AG09319 (cell line): ENCODE results near the gene BORCS5.

Source experiments
- DNase-seq: peaks from one replicate; pipeline ENCODE4 v3.0.0-alpha.2; 2010; ENCODE audit warnings: low read depth; ENCODE audit errors: extremely low read depth
- CTCF ChIP-seq: IDR thresholded peaks from 2 replicates; pipeline ENCODE4 v1.5.1; 2011; ENCODE audit warnings: low read depth, mild to moderate bottlenecking, inconsistent platforms, low read length, moderate library complexity

The BORCS5 gene

GRCh38 chr12:12503384-12504078 lies 146.7 kb downstream of the BORCS5 start:
- no peak for TF ChIP-seq CTCF
- no peak for DNase-seq

GRCh38 chr12:12505544-12506495 lies 148.9 kb downstream of the BORCS5 start:
- TF ChIP-seq CTCF: no peak
- peak; percentile 62 for DNase-seq

- DNase-seq: peak; percentile 20
- no peak; the same call in 1 of the 2 replicates for TF ChIP-seq CTCF
These were observed 149.6 kb downstream of the BORCS5 start for GRCh38 chr12:12506496-12506890.

GRCh38 chr12:12507121-12507520 lies 150.2 kb downstream of the BORCS5 start:
- DNase-seq: no peak
- TF ChIP-seq CTCF: no peak

GRCh38 chr12:12508612-12509011 lies 151.7 kb downstream of the BORCS5 start:
- peak; percentile 28 for DNase-seq
- TF ChIP-seq CTCF: no peak

GRCh38 chr12:12510141-12510540 lies 153.3 kb downstream of the BORCS5 start:
- no peak for TF ChIP-seq CTCF
- DNase-seq: no peak

- TF ChIP-seq CTCF: no peak
These were observed 153.7 kb downstream of the BORCS5 start for GRCh38 chr12:12510551-12510950.

More at GRCh38 chr12:12510551-12510950, 153.7 kb downstream of the BORCS5 start:
- DNase-seq: no peak
